ENCODE measurements around the gene KCNC1.

DNA sequence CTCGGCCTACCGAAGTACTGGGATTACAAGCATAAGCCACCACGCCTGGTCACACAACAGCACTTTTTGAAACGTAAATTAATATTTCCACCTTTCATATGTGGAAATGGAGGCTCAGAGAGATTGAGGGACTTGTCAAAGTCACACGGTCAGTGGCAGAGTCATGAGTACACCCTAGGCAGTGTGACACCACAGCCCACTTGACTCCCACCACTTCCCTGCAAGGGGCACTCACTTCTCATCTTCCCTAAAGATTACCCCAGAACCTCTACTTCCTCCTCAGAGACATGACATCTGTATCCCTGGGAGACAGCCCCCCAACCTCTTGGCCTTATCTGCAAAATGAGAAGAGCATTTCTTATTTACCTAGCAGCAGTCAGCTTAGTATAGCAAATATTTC, 31.7 kb upstream of the KCNC1 start:
- TF ChIP-seq, protein P1, sequence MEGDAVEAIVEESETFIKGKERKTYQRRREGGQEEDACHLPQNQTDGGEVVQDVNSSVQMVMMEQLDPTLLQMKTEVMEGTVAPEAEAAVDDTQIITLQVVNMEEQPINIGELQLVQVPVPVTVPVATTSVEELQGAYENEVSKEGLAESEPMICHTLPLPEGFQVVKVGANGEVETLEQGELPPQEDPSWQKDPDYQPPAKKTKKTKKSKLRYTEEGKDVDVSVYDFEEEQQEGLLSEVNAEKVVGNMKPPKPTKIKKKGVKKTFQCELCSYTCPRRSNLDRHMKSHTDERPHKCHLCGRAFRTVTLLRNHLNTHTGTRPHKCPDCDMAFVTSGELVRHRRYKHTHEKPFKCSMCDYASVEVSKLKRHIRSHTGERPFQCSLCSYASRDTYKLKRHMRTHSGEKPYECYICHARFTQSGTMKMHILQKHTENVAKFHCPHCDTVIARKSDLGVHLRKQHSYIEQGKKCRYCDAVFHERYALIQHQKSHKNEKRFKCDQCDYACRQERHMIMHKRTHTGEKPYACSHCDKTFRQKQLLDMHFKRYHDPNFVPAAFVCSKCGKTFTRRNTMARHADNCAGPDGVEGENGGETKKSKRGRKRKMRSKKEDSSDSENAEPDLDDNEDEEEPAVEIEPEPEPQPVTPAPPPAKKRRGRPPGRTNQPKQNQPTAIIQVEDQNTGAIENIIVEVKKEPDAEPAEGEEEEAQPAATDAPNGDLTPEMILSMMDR (IDR thresholded peaks at IDR 0.05) = no peak
- TF ChIP-seq ZFX (IDR thresholded peaks at IDR 0.05; ENCODE audit: borderline replicate concordance) = no peak
